GF-D8 (cell line): ENCODE results near the gene CMYA5.

Experiments
- DNase-seq: peaks from one replicate; lab custom pipeline; 2025; lab: John Stamatoyannopoulos, UW

Gene CMYA5

DNA sequence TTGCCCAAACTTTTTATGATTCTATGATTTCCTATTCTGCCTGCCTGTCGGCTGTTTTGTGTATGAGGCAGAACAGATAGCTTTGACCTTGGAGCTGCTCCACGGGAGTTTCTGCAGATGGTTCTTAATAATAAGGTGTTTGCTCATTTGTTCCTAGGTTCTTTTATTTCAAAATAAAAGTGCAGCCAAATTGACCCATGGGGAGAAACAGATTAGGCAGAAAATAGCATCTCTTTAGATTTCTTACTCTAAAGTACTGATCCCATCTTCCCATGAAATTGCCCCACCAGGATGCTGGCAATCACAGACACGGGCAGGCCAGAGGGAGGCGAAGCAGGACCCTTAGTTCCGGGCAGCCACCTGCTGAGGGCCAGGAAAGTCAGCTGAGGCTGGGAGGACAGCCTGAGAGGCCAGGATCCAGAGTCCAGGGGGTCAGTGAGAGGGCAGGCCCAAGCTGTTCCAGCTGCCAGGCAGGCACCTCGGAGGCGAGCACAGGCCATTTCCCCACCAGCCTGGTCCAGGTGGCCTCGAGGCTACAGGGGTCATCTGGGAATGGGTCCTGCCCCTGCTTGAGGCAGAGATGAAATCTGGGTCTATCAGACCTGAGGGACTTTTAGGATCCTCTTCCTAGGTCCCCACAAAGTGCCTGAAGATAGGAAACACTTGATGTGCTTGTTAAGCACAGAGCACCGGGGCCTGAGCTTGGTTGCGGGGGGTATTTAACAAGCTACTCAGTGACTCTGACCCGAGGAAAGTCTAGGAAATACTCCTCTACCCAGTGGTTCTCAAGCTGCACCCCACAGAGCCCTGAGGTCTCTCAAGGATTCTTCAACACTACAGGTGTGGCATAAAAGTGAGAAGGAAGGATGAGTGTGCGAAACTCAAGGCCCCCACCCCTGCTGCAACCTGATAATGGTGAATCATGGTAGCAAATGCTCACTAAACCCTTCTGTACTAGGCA, 145.4 kb downstream of the CMYA5 start:
- DNase-seq, result no peak

DNA sequence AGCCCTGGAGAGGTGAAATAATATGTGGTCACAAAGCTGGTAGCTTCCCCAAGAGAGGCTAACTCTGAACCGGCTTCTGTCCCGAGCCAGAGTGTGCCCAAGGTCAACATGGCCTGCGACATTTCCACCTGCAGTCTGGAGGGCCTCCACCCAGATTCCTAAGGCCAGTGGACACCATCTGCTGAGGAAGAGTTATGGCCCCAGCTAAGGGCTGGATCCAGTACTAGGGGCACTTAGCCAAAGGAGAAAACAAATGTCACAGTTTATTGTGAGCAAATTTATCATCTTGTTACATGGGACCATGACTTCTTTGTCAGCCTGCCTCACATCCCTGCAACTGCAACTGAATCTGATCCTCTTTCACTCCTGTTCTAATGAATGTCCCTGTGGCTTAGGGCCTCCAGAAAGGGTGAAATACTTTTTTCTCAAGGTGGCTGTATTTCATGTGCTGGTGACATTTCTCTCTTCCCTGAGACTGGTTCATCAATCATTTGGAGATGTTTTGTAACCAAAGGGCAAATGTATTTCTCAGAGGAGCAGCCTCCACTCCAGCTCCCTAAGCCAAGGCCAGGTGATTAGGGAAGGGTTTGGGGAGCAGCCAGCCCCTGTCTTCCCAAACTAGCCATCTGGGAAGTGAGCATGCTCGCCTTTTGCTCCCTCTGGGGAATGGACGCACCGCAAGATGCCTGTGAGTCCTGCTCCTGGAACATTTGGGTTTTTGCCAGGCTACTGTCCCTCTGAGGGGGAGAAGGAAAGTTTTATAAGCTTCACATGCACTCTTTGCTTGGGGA, 148.3 kb downstream of the CMYA5 start:
- DNase-seq, result no peak

DNA sequence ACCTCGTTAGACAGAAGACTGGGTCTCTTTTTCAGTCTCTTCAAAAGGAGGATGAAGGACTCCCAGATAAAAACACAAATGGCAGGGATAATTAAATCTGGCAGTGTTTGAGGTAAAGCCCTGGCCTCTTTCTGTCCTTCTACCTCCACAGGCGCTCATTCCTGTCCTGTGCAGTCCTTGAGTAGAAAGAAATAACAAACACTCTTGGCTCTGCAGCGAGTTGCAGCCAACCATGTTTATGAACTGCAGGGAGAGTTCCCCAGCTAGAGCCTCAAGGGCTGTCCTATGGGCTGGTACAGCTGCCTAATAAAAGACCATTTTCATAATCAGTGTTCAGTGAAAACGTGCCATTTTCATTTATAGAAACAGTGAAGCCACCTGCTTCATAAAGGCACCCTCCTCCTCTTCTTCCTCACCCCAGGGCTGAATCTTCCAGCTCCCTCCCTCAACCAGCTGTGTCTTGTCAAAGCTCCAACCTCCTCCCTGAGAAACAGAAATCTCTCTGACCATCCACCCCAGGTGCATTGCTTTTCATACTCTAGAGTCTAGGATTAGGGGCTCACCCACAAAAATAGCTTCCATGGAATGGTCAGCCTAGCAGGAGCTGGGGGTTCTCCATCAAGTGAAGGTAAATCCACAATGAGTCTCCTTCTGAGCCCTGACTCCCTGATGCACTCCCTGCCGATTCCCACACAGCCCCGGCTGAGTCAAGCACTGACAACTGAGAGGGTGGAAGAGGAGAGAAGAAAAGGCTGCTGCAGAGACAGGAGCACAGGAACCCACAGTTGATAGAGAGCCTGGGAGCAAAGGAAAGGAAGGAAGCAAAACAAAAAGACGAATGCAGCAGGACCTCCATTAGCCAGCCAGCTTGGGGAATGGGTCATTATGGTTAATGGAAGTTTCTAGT, 150.7 kb downstream of the CMYA5 start:
- DNase-seq, result no peak

DNA sequence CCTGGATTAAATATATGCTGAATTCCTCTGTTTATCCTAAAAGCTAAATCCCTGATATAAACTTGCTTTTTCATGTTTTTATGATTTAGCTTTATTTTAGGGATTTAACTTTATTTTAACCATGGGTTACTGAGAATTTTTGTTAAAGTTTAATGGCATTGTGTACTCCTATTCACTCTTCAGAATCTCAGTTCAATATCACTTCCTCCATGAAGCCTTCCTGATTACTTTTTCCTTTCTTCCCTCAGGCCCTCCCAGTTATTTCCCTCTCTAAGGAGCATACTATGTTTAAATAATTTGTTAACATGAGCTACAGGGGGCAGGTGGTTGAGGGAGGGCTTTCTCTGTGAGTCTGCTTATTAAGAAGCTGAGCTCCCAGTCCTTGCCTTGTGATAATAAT, 151.5 kb downstream of the CMYA5 start:
- DNase-seq, result no peak

DNA sequence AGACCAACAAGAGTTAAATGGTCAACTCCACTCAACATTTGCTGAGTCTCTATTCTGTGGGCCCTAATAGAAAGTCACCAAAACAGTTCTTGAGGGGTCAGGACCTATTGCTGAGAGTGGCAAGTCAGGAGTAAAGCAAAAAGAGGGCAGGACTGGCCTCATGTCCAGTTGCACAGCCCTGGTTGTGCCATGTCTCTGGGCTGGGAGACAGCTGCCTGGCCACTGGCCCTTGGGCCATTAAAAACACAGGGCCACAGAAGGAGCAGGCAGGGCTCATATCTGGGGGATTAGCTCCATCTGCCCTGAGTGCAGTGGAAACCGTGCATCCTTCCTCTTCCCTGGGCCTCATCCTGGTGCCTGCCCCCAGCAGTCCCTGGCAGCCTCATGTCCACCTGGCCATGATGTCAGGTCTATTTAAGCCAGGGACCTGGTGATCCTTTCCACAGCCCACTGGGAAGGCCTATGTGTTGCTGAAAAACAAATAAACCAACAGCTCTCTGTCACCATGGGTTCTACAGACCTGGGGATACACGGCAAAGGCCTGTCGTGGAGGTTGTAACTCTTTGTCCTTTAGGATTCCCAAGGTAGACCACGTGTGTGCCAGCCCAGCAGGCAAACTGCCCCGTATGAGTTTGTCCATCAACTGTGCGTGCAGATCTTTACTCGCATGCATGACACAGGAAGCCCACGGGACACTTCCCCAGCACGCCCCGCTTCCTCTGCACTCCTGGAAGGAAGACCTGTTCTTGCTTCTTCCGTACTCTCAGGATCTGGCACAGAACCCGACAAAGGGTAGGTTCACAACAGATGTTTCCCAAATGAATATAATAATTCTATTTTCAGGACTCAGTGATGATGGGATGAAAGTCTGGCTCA, 152.6 kb downstream of the CMYA5 start:
- no peak for DNase-seq

DNA sequence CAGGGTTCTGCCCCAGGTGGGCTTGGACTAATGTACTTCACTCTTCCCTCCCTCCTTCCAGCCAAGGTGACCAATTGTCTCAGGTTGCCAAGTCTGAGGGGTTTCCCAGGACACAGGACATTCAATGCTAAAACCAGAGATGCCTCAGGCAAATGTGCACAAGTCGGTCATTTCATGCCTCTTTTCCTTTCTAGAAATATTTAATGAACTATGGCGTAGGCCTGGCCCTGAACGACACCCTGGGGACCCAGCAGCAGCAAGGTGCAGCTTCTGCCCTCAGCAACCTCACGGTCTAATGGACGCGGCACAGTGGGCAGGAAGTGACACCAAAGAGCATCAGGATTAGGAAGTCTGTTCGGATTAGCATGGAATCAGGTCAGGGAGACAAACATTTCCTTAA, 153.4 kb downstream of the CMYA5 start:
- no peak for DNase-seq

DNA sequence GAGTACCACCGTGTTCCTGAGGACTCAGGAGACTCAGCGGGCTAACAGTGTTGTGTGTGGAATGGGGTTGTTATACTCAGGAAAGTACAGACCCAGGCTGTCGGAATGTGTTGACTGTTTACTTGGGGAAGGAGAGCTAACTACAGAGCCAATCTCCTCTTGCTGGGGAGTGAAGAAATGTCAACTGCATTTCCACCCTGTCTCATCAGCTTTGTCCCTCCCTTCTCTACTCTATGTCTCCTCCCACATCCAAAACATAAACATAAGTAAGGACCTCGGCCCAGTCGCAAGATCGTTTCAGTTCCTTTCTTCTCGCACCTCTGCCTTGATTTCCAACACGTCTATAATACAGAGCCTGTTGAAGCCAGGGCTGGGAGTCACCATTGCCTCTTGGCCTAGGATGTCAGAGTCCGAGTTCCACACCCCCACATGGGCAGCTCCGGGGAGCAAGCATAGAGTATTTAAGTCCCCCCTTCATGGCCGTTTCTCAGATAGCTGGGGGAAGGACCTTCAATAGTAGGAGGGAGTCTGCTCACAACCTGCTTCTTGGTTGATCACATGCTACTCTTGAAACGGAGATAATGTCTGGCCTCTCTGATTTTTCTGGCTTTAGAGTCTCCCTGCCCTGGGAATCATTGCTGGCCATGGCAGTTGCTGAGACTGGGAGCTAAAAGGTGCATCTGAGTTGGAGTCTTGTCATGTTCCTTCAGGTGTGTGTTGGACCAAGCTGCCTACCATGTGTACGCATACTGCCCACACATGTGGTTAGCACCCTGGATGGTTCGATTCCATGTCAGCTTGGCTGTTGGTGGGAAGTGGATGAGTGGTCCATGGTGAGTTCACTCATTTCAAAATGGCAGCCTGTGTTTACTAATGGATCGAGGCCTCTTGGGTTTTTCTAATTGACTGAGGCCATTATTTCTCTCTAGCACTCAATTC, 154.1 kb downstream of the CMYA5 start:
- DNase-seq, result no peak

DNA sequence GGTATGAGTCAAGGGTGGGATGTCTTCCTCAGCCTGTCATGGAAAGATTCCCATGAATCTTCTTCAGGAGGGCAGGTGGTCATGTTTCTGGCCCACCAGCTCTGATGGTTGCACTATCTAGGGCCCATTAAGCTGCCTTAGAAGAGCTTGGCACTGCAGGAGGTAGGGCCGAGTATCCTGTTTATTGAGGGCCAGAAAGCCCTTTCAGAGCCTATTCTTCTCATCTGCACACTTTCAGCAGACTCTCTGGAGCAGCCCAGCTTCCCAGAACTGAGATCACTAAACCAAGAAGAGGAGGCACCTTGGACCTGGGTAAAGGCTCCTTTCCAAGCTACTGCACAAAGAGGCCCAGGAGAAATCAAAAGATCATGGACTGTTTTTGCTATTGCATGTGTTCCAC, 154.9 kb downstream of the CMYA5 start:
- DNase-seq, result no peak

DNA sequence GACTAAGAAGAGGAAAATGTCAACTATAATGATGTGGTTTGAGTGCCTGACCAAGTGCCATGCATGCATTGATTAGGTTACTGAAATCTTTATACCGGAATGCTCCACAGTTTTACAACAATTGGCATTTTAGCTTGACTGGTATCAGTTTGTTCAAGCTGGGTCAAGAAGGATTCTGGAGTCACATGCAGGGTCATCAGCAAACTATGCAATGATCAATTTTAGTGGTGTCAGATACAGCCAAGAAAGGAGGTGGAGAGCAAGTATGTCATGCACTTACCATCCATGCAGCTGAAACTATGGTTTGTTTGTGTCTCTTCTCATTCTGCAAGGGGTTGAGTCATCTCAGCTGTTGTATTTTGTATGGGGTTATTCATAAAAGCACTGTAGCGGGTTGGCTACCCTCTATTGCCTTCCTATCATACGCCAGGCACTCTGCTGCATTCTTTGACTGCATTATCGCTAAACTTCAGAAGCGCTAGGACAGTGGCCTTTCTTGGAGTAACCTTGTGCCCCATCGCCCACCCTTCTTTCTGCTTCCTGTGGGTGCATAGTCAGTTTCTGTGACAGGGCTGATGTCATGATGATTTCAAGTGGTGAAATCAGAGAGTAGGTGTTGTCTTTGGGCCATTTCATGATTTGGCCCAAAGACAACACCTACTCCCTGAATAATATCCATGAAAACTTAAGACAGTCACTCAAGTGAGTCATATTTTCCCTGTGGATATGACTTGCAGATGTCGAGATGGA, 156.0 kb downstream of the CMYA5 start:
- DNase-seq, result no peak

DNA sequence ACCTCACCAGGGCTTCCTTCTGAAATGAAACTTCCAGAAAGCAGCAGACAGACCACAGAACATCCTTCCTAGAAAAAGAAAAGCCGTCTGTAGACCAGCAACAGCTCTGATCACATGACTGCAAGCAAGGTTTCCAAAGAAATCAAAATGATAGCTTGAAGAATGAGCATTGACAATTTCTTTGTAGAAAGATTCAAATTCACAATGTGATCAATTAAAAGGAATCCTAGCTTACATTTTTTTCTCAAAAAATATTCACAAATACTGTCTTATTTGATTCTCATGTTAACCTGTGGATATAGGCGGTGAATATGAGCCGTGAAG, 156.5 kb downstream of the CMYA5 start:
- DNase-seq, result no peak

DNA sequence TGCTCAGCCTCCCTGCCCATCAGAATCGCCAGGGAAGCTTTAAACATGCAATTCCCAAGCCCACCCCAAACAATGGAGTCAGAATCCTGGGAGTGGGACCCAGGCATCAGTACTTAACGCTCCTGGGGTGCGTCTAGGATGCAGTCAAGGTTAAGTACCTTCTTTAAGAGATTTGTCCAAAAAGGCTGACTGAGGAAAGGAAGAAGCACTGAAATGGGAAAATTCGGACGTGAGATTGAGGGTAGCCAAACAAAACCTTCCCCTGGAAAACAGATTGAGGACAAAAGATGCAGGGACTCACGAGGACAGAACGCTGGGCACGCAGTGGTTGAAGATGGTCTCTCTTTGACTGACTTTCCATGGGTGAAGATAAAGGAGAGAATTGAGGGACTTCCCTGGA, 157.9 kb downstream of the CMYA5 start:
- no peak for DNase-seq

DNA sequence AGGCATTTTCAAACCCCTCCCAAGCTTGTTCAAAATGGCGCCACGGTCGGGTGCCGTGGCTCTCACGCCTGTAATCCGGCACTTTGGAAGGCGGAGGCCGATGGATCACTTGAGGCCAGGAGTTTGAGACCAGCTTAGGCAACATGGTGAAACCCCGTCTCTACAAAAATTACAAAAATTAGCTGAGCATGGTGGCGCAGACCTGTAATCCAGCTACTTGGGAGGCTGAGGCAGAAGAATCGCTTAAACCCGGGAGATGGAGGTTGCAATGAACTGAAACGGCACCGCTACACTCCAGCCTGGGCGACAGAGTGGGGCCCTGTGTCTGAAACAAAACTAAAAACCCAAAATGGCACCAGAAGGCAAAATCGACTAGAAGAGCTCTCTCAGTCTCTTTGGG, 159.4 kb downstream of the CMYA5 start:
- no peak for DNase-seq
